ENCODE data around the gene MTERF1. TPM values are rescaled to one million over a fixed set of nuclear protein-coding genes. Genes with fewer than 3 reads are reported as not detected.

The MTERF1 gene
- total and polyA plus RNA-seq, 2 experiments from 2014 or later, result 14.5 to 19.7 TPM

- no peak for TF ChIP-seq ZNF462 (CRISPR knock-in tag; IDR thresholded peaks at IDR 0.05)
- TF ChIP-seq STAT1 (IDR thresholded peaks at IDR 0.05; ENCODE audit: unreplicated experiment), result no peak
Observed at GRCh38 chr7:91892821-91893340, 12.4 kb upstream of the MTERF1 start (continued).

GRCh38 chr7:91892099-91892705 lies 11.7 kb upstream of the MTERF1 start:
- peaks cover 7% of the 10 kb centered on the region; the same call in 2 of the 3 replicates for H3K4me1 Mint-ChIP-seq
- H3F3A ChIP-seq (replicated peaks; ENCODE audit: low read depth), result no peaks in the 10 kb centered on the region
- no peak overlapping the region for H2AFZ ChIP-seq
- no peak; the same call in 2 of the 3 replicates for ATAC-seq
- H3K4me1 ChIP-seq (ENCODE audit: insufficient read depth), result 0 out of 2 replicates have a peak, but pooled peaks cover 4% of the 10 kb centered on the region
- H3K4me3 ChIP-seq, result no peak overlapping the region
- H3K27ac Mint-ChIP-seq, result no peak overlapping the region
- H3K4me2 ChIP-seq, result no peak overlapping the region
- H3K27me3 Mint-ChIP-seq (ENCODE audit: insufficient read depth, low read depth, poor library complexity), result peaks cover 2% of the 10 kb centered on the region
- H3K79me2 ChIP-seq (replicated peaks; ENCODE audit: insufficient read depth), result no peaks in the 10 kb centered on the region
- DNase-seq (ENCODE audit: low spot score), result no peak
- H3K9me2 ChIP-seq (ENCODE audit: insufficient read depth), result no peaks in the 10 kb centered on the region
- H3K27me3 ChIP-seq (ENCODE audit: insufficient read depth), result no peaks in the 10 kb centered on the region
- H3K9me3 Mint-ChIP-seq, result peaks cover 28% of the 10 kb centered on the region
- H4K20me1 ChIP-seq (replicated peaks; ENCODE audit: insufficient read depth), result no peaks in the 10 kb centered on the region
- H3K27ac ChIP-seq (ENCODE audit: low read depth), result no peak overlapping the region
- H3K36me3 ChIP-seq (ENCODE audit: insufficient read depth), result peaks cover 7% of the 10 kb centered on the region; the same call in 1 of the 2 replicates
- peaks cover 8% of the 10 kb centered on the region; the same call in 2 of the 3 replicates for H3K36me3 Mint-ChIP-seq (ENCODE audit: low read depth)
- H3K4me3 Mint-ChIP-seq, result no peak overlapping the region
- TF ChIP-seq EZH2phosphoT487 (IDR thresholded peaks at IDR 0.05; ENCODE audit: unreplicated experiment) (no peak), ZNF462 (CRISPR knock-in tag; IDR thresholded peaks at IDR 0.05) (no peak), REST (IDR thresholded peaks at IDR 0.05; ENCODE audit: unreplicated experiment) (no peak)
